ENCODE measurements around the gene PUS1. TPM values are rescaled to one million over a fixed set of nuclear protein-coding genes. Genes with fewer than 3 reads are reported as not detected.

PUS1 gene
- total and polyA plus RNA-seq, 9 of the 15 experiments (the other 6 are each of a cell fraction or from before 2014, with no cell fraction given) = 1.9 to 90.8 (median 30.0) TPM

- TF ChIP-seq ZBTB9 (CRISPR knock-in tag; IDR thresholded peaks at IDR 0.05) (peak; percentile 73; the same call in 1 of the 2 replicates), HDAC2 (IDR thresholded peaks at IDR 0.05) (peak; percentile 76; the same call in 1 of the 2 replicates), RFX1 (IDR thresholded peaks at IDR 0.05) (no peak), GABPA (tag; conservative IDR thresholded peaks at IDR 0.05; ENCODE audit: low read depth) (peak; percentile 91), ZNF124 (CRISPR knock-in tag; IDR thresholded peaks at IDR 0.05) (no peak), TCFL5 (CRISPR knock-in tag; conservative IDR thresholded peaks at IDR 0.05) (no peak), TCF3 (CRISPR knock-in tag; IDR thresholded peaks at IDR 0.05) (no peak), ZBTB8A (IDR thresholded peaks at IDR 0.05; ENCODE audit: partially characterized antibody) (no peak), NRF1 (conservative IDR thresholded peaks at IDR 0.05 in 1 of 2, IDR thresholded peaks at IDR 0.05 in 1 of 2) (peak in 1 of 2 experiments; percentile 35; a peak in 2 of 4 replicates), ETV6 (IDR thresholded peaks at IDR 0.05; ENCODE audit: borderline replicate concordance in 1 of 2, low read depth in 2 of 2, low read length in 1 of 2) (no peak), ETV6 (CRISPR knock-in tag; IDR thresholded peaks at IDR 0.05; ENCODE audit: borderline replicate concordance) (no peak), NR3C1 (CRISPR knock-in tag; IDR thresholded peaks at IDR 0.05) (no peak), SNRNP70 (optimal IDR thresholded peaks at IDR 0.05; ENCODE audit: low read depth, low read length) (no peak), FUS (optimal IDR thresholded peaks at IDR 0.05; ENCODE audit: low read depth, low read length) (peak; percentile 34), ZNF561 (CRISPR knock-in tag; conservative IDR thresholded peaks at IDR 0.05) (no peak), LARP7 (IDR thresholded peaks at IDR 0.05) (no peak), CREB1 (IDR thresholded peaks at IDR 0.05) (peak; percentile 91), CREB1 (CRISPR knock-in tag; IDR thresholded peaks at IDR 0.05) (peak; percentile 88), SLC30A9 (CRISPR knock-in tag; IDR thresholded peaks at IDR 0.05) (no peak), ZNF668 (CRISPR knock-in tag; IDR thresholded peaks at IDR 0.05) (no peak), TRIM25 (IDR thresholded peaks at IDR 0.05; ENCODE audit: borderline replicate concordance) (no peak), ZNF696 (CRISPR knock-in tag; conservative IDR thresholded peaks at IDR 0.05) (no peak), CBFB (CRISPR knock-in tag; IDR thresholded peaks at IDR 0.05) (no peak), RUNX1 (IDR thresholded peaks at IDR 0.05; ENCODE audit: low read depth) (no peak)
- TF ChIP-seq, protein P1, sequence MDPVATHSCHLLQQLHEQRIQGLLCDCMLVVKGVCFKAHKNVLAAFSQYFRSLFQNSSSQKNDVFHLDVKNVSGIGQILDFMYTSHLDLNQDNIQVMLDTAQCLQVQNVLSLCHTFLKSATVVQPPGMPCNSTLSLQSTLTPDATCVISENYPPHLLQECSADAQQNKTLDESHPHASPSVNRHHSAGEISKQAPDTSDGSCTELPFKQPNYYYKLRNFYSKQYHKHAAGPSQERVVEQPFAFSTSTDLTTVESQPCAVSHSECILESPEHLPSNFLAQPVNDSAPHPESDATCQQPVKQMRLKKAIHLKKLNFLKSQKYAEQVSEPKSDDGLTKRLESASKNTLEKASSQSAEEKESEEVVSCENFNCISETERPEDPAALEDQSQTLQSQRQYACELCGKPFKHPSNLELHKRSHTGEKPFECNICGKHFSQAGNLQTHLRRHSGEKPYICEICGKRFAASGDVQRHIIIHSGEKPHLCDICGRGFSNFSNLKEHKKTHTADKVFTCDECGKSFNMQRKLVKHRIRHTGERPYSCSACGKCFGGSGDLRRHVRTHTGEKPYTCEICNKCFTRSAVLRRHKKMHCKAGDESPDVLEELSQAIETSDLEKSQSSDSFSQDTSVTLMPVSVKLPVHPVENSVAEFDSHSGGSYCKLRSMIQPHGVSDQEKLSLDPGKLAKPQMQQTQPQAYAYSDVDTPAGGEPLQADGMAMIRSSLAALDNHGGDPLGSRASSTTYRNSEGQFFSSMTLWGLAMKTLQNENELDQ (CRISPR knock-in tag; IDR thresholded peaks at IDR 0.05; ENCODE audit: borderline replicate concordance) = no peak
Measured at GRCh38 chr12:131949431-131950181, 20.5 kb downstream of the PUS1 start, which contains the start of gene EP400 (continued).
